NCI-H526 (cell line): ENCODE measurements around the gene KHK.
"Not testable (repeated sequence)": the region's sequence is repeated elsewhere in the genome, so short reads cannot be mapped to it uniquely, and the experiment has no call there.

ENCODE experiments used
- DNase-seq, 2 experiments: peaks; one replicate each; lab custom pipeline; 2025; lab: John Stamatoyannopoulos, UW

Gene KHK

DNA sequence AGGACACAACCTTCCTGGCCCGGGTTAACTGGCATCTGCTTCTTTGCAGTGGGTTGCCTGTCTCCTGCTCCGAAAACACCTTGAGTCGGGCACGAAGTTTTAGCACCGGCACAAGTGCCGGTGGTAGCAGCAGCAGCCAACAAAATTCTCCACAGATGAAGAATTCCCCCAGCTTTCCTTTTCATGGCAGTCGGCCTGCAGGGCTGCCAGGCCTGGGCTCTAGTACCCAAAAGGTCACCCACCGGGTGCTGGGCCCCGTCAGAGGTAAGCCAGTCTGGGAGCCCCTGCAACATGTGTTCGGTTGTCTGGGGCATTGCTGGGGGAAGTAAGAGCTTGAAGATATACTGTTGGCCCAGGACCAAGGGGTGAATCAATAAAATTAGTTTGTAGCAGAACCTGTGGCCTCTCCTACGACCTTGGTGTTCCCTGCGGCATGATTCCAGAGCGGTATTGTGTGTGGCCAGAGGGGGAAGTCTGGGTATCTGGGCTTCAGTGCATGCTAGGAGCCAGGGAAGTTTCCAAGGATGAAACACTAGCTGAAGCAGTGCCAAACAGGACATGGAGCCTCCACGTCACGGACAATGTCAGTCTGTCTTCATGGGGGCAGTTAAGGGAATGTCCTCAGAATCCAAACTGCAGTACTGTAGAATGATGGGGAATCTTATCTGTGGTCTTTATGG, 27.3 kb upstream of the KHK start:
- DNase-seq = no peak

DNA sequence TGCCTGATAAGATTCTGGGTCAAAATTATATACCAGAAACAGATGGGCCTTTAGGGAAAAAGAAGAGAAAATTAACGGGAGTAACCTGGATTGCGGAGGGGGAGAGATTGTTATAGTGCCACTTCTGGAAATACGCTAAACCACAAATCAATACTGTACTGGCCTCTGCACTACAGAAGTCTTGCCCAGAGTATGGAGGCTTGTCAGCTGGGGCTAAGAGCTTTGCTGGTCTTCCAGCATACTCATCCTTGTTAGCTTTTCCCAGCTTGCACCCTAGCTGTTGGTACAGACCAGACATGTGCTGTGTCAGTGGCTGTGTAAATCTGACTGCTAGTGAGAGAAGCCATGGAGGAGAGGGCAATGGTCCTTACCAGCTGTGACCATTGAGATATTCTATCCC, 26.2 kb upstream of the KHK start:
- no peak for DNase-seq

DNA sequence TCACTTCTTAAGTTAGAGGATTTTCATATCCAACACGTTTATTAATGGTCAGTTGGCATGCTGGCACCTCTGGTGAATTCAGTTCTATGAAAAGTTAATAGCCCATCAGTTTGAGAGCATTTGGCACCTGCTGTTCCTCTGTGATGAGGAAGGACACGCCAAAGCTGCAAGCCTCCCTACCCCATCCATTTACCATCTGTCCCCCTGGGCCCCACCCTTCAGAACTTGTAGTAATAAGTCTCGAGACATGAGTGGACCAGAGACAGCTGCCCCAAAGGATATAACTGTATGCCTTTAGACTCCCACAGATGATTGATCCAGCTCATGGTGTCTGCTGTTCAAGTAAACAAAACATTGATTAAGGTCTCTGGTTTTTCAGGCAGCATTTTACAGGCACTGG, 21.4 kb upstream of the KHK start:
- no peak for DNase-seq

DNA sequence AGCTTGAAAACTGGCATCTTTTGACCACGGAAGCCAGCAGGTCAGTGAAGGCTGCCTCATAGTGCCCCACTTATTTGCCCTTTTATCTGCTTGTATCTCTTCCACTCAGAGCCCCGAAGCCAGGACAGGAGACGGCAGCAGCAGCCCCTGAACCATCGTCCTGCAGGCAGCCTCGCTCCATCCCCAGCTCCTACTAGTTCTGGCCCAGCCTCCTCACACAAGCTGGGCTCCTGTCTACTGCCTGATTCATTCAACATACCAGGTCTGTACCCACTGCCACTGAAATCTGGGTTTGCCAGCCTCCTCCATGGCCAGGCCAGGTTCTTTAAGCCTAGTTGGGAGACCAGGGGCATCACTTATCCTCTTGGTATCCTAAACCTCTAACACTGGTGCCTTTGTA, 19.2 kb upstream of the KHK start:
- no peak for DNase-seq

DNA sequence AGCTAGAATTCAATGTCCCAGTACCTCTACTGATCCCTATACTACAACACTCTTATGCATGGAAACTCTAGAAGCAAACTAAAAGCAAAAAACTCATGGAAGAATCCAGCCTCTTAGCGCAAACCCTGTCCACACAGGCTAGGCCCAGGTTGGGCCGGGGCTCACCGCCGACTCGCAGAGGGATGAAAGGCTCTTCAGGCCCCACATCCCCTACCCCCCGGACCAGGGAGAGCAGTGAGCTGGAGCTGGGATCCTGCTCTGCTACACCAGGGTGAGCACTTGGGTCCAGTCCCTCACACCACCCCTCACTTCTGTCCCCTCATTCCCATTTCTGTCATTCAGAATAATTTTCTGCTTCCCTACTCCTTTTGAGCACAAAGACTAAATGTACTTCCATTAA, 17.1 kb upstream of the KHK start:
- DNase-seq = no peak

DNA sequence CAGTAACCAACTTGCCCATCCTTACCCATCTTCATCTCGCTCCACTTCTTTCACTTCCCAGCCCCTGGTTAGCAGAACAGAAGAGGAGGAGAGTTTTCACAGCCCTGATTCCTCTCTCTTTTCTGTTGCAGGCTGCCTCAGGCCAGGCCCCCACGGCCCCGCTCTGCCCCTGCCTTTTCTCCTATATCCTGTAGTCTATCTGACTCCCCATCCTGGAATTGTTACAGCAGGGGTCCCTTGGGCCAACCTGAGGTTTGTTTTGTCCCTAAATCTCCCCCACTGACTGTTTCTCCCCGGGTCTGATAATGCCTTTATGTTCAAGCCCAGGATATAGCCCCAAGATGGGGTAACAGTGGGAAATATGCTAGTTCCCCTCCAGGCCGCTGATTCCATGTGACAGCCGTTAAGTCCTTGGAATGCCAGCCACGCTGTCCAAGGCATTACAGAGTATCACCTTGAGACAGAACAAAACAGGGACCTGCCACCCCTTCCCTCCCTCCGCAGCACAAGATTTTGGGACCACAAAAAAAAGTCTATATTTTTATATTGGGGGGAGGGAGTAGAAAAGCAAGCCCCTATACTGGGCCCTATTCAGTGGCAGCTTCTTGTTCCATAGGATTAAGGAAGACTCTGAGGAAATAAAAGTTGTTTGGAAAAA, 16.5 kb upstream of the KHK start:
- no peak for DNase-seq

DNA sequence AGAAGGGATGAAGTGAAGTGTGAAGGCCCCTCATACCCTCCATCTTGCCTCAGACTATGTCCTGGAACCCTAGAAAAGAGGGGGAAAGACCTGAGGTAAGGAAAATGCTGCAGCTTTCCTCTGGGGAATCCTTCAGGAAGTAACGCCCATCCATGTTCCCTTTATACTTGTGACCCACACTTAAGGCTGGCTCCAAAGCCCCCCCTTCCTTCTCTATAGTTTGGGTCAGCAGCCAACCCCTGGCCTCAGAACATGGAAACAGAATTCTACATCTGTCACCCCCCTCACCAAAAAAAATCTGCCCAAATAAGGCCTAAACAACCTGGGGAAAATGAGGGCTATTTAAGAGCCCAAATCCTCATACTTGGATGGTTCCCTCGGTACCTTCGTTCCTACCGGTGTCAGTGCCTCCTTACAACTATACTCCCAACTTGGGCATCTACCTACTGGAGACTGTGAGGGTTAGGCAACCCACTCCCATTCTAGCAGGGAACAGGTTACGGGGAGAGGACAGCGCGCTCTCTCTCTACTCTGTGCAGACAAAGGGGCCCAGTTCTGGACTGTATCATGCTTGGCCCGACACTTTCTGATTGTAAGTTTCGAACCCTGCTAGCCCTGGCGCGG, 15.8 kb upstream of the KHK start:
- no peak for DNase-seq

DNA sequence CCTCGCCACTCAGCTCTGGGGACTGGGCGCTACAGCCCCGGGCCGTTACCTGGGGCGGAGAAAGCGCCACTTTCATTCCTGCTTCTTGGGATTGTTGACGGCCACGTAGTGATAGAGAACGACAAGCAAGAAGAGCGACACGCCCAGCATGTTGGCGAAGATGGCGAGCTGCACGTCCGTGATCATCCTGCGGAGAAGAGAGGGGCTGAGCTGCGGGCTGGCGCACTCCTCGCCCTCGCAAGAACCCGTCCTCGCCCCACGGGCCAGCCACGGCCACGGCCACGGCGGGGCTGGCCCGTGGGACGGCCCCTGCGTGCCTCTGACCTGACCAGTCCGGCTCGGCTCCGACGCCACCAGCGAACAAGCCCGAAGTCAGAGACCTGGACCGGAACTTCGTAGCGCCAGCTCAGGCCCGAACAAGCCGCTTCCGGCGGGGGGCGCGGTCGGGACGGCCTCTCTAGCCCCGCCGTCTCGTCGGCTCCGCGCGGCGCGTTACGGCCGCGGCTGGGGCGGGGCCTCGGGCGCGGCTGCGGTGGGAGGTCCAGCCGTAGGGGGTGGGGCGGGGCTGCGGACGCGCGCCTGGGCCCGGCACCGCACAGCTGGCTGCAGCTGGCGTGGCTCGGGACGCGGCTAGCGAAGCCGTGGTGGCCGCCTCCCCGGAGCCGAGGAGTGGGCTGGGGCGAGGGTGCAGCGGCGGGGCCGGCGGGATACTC, 15.1 kb upstream of the KHK start, which contains the start of gene OST4:
Gene OST4 (minus strand): TSS at position 378 of the 713 bp plus-strand sequence.
- DNase-seq = peak; percentile 70 to 96

DNA sequence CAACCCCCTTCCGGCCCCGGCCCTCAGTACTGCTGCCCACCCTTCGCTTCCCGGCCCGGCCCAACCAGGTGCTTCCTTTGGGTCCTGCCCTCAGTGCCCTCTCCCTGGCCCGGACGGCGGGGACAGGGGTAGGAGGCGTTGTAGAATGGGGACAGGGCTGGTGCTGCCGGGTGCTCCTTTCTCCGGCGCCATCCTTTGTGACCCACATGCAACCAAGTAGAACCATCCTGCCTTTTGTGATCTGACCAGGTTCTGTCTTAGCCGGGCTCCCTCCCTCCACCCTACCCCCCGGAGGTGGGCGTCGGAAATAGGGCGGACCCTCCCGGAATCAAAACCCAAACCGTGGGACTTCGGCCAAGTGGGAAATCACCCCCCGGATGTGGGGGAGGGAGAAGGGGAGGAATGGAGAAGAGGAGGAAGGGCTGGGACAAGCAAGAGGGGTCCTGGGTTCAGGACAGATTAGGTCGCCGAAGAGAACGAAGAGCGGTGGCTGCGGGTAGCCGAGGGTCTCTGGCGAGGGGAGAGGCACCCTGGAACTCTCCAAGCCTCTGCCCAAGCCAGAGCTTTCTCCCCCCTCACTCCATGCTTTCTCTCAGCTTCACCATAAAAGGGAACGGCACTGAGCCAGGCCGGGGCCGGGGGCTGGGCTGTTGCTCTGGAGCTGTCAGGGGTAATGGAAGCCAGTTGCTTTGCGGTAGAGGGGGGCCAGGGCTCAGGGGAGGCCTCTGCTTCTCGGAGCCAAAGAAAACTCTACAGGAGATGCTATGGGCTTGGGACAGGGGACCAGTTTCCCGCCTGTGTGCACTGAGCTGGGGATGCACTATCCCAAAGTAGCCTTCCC, 14.4 kb upstream of the KHK start:
- DNase-seq = no peak

DNA sequence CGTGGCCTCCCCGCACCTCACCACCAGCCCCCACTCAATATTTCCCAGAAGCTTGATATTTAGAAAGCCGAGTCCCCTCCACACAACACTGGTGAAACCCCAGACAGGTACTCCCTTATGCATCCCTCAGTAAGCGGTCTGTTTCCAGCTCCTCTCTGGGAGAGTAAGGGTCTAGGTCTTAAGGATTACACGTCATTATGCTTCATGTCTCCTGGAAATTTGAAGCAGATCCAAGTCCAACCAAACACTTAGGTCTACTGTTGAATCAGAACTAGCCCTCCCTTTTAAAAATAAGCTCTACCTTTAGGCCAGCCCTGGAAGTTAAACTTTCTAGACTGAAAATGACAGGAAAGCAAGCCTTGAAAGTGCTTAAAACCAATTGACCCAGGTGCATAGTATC, 13.7 kb upstream of the KHK start:
- DNase-seq = no peak

DNA sequence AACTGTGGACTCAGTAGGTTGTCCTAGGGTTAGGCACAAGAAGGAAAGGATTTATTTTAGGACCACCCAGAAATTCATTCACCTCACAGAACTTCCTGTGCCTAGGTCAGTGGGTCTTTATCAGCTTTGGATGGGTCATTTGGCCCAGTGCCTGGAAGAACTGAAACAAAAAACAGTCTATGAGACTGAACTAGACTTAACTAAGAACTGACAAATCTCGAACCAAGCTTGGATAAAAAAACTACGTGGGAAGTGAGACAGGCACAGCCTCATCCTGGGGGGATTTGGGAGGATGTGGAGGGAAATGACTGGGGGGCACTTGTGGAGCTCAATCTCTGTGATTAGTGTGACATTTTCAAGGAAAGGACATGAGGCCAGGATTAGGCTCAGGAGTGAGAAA, 12.8 kb upstream of the KHK start:
- no peak for DNase-seq

DNA sequence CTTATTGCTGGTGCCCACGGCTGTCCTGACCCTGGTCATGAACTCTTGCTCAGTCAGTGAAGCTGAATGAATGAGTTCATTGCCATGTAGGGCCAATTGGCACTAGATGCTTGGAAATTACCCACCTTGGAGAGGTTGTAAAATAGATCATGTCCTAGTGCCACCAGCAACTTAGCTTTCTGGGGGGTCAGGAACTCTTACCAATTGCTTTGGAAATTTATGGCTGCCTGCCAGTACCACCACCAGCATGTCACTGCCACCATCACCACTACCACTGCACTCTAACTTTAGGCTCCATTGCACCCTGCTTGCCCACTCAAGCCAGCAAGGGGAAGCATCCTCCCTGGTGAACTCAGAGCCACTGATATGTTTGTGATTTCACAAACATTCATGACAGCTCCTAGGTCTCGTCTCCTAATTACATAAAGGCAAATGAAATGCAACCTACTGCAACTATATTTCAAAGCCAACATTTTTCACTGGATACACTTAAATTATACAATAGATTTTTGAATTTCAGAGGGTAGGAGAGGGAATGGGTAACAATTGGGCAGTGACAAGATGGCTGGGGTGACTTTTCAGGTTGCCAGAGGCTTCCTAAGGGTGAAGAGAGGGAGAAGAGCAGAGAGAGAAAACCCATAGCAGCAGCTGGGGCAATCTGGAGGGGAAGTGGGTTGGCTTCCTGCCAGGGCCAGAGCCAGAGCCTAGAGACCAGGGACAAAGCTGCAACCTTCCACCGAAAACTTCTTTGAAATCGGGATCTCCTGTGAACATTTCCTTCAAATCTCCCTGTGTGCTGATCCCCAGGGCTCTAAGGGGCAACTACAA, 11.6 kb upstream of the KHK start:
- no peak for DNase-seq

DNA sequence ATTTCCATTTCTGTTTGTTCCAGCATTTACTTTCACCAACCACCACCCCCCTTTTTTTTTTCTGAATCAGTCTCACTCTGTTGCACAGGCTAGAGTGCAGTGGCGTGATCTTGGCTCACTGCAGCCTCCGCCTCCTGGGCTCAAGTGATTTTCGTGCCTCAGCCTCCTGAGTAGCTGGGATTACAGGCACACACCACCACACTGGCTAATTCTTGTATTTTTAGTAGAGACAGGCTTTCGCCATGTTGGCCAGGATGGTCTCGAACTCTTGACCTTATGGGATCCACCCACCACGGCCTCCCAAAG, 11.1 kb upstream of the KHK start:
- not testable (repeated sequence) for DNase-seq

DNA sequence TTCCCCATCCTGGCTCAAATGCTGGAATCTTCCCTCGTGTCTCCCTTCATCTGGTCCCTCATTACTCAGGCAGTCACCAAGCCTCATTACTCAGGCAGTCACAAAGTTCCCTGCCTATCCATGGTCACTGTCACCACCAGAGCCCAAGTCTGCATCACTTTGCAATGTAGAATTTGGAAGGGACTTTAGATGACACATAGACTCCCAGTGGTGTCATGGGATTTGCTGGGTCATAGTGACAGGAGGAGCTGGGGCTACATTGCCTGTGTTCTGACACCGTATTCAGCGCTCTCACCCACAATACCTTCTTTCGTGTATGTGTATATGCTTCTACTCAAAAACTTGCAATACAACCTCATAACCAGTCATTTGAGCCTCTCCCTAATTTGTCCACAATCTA, 10.2 kb upstream of the KHK start:
- no peak for DNase-seq

DNA sequence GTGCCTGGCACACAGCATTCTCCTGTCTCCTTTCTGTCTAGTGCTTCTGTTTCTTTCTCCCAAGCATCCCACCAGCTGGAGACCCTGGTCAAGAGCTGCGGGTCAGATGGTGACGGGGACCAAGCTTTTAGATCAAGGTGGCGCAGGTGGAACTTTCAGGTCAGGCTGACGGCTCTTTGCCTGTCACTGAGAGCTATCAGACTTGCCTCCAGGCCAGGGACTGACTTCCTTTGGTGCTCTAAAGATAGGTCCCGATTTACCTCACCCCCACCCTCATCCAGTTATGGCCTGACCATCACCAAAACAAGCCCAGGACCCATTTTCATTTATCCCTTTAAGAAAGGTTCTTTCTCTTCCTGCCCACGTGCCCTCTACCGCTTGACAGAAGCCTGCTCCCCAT, 9.3 kb upstream of the KHK start:
- no peak for DNase-seq

DNA sequence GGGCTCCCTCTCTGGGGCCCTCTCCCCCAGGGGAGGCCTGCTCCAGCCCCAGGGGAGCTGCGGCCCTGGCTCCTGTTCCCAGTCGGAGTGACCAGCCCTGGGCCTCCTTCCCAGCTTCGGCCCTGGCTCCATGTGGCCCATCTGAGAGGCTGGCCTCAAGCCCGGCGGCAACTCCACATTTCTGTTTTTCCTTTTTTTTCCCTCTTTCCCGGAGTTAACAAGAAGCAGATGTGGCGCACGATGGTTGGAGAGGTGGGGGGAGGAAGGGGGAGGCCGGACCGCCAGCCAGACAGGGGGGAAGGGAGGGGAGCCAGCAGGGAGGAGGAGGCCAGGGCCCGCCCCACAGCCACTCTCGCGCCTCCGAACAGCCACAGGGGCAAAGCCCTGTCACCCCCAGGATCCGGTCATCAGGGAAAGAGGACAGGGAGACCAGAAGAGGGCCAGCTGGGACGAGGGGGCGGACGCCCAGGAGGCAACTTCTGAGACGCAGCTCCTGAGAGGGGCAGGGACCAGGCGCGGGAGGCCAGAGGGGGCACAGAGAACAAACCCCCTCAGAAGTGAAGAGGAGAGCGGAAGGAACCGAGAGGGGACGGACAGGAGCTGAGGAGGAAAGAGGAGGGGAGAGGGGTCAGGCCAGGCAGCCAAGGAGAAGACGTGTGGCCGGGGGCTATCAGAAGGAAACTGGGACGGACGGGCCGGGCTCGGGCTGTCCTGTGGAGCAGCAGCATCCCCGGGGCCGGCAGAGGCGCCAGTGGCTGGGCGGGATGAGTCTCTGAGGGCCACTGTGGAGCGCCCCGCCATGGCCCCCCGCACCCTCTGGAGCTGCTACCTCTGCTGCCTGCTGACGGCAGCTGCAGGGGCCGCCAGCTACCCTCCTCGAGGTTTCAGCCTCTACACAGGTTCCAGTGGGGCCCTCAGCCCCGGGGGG, 8.0 kb upstream of the KHK start, which contains the start of gene EMILIN1:
Gene EMILIN1 (plus strand): TSS at position 349 of the 928 bp plus-strand sequence. CDS start 451 bp downstream, at position 800.
- DNase-seq = no peak

DNA sequence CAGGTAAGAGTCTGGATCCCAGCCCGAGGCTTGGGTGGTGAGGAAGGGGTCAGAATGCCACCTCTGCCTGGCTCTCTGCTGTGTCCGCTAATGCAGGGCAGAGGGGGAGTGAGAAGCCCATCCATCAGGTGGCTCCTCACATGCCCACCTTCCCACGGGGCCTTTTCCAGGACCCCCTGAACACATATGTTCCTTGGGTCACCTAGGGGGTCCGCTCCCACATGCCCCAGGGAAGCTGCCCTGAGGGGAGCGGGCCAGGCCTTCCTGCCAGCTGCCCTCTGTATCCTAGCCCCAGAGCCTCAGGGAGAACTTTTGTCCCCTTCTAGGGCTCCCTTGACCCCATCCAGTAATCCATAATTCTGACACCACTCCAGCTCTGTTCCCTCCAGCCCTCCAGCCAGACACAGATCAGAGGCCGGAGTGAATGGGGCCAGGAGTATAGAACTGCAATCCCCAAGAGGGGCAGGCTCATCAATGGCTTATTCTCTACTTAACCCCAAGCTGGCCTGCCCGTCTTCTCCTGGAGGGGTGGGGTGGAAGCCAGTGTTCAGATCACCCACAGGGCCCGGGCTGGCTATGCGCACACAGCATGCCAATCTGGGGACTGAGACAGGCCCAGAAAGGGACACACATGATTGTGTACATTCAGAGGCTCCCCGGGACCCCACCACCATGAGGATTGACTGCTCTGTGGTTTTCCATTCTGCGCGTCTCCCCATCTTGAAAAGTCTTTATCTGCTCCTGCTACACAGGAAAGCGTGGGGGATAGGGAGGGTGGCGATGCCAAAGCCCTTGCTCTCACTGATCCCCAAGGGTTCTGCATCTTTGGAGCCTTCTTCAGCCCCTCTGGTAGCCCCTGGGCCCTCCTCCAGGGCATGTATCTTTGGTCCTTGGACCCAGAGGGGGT, 7.1 kb upstream of the KHK start:
- DNase-seq = no peak

DNA sequence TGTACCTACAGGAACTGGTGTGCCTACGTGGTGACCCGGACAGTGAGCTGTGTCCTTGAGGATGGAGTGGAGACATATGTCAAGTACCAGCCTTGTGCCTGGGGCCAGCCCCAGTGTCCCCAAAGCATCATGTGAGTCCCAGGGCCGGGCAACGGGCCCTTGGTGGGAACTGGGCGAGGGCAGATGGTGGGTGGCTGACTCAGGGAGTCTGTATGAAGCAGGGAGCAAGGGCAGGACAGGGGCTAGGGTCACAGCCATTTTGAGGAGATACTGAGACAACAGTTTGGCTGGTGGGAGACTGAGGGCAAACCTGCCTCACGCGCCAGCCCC, 6.5 kb upstream of the KHK start:
- DNase-seq = no peak

DNA sequence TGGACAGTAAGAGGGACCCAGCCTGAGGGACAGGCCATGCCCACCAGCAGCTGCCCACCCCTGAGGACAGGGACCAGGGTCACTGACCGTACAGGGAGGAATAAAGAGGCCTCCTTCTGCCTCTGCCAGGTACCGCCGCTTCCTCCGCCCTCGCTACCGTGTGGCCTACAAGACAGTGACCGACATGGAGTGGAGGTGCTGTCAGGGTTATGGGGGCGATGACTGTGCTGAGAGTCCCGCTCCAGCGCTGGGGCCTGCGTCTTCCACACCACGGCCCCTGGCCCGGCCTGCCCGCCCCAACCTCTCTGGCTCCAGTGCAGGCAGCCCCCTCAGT, 6.0 kb upstream of the KHK start:
- no peak for DNase-seq
